ENCODE results near the gene EZH2.

Gene EZH2

DNA sequence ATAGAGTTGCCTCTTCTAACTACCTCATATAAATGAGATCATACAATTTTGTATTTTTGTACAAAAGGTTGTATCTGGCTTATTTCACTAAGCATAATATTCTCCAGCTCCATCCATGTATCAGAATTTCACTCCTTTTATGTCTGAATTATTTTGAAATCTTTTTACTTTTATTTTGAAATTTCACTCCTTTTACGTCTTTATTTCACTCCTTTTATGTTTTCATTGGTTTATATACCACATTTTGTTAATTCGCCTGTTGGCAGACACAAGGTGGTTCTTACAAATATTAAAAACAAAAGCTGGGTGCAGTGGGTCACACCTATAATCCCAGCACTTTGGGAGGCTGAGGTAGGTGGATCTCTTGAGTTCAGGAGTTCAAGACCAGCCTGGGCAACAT is 5.8 kb downstream of the EZH2 start:
- DNase-seq (ENCODE audit: low read depth), result no peak
- TF ChIP-seq, protein P1, sequence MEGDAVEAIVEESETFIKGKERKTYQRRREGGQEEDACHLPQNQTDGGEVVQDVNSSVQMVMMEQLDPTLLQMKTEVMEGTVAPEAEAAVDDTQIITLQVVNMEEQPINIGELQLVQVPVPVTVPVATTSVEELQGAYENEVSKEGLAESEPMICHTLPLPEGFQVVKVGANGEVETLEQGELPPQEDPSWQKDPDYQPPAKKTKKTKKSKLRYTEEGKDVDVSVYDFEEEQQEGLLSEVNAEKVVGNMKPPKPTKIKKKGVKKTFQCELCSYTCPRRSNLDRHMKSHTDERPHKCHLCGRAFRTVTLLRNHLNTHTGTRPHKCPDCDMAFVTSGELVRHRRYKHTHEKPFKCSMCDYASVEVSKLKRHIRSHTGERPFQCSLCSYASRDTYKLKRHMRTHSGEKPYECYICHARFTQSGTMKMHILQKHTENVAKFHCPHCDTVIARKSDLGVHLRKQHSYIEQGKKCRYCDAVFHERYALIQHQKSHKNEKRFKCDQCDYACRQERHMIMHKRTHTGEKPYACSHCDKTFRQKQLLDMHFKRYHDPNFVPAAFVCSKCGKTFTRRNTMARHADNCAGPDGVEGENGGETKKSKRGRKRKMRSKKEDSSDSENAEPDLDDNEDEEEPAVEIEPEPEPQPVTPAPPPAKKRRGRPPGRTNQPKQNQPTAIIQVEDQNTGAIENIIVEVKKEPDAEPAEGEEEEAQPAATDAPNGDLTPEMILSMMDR (conservative IDR thresholded peaks at IDR 0.05; ENCODE audit: control insufficient read depth, insufficient read depth, low read depth, low read length), result no peak

DNA sequence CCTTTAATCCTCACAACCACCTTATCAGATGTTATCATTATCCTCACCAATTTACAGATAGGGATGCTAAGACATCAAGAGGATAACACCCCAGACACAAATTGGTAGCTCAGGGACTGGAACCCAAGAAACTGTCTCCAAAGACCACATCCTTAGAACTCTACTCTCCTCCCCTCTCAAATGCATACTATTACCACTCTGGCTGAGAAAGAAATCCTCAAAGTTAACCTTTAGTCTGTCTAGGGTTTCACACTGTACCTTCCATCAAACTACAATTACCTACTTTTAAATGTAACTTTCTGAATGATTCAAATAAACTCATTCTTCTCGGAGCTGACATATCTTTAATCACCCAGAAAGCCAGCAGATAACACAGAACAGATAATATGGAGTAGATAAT is 6.6 kb downstream of the EZH2 start:
- DNase-seq (ENCODE audit: low read depth), result no peak
- H3K4me3 ChIP-seq (ENCODE audit: control insufficient read depth, low read depth, low read length), result no peak overlapping the region
- TF ChIP-seq, protein P1 (conservative IDR thresholded peaks at IDR 0.05; ENCODE audit: control insufficient read depth, insufficient read depth, low read depth, low read length), result no peak

More for the DNA sequence above, 5.8 kb downstream of the EZH2 start:
- no peak overlapping the region for H3K4me3 ChIP-seq (ENCODE audit: control insufficient read depth, low read depth, low read length)

DNA sequence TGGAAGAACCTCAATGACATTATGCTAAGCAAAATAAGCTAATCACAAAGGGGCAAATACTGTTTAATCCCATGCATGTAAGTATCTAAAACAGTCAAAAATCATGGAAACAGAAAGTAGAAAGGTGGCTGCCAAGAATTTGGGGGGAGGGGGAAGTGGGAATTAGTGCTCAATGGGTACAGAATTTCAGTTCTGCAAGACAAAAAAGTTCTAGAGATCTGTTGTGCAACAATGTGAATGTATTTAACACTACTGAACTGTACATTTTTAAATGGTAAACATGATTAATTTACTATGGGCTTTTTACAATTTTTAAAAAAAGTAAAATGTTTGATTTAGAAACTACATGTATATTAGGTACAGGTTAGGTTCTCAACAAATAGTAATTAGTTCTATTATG is 11.9 kb downstream of the EZH2 start:
- DNase-seq (ENCODE audit: low read depth), result no peak
- TF ChIP-seq, protein P1 (conservative IDR thresholded peaks at IDR 0.05; ENCODE audit: control insufficient read depth, insufficient read depth, low read depth, low read length), result no peak

DNA sequence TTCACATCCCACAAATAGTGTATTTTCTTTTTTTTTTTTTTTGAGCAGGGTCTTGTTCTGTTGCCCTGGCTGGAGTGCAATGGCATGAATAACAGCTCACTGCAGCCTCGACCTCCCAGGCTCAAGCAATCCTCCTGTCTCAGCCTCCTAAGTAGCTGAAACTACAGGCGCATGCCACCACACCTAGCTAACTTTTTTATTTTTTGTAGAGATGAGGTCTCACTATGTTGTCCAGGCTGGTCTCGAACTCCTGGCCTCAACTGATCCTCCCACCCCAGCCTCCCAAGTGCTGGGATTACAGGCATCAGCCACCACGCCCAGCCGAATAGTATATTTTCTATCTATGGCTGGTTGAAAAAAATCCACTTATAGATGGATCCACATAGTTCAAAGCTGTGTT is 12.5 kb downstream of the EZH2 start:
- TF ChIP-seq, protein P1 (conservative IDR thresholded peaks at IDR 0.05; ENCODE audit: control insufficient read depth, insufficient read depth, low read depth, low read length), result no peak
- DNase-seq (ENCODE audit: low read depth), result no peak
- no peak overlapping the region for H3K4me3 ChIP-seq (ENCODE audit: control insufficient read depth, low read depth, low read length)

More for the DNA sequence above, 11.9 kb downstream of the EZH2 start:
- no peak overlapping the region for H3K4me3 ChIP-seq (ENCODE audit: control insufficient read depth, low read depth, low read length)

DNA sequence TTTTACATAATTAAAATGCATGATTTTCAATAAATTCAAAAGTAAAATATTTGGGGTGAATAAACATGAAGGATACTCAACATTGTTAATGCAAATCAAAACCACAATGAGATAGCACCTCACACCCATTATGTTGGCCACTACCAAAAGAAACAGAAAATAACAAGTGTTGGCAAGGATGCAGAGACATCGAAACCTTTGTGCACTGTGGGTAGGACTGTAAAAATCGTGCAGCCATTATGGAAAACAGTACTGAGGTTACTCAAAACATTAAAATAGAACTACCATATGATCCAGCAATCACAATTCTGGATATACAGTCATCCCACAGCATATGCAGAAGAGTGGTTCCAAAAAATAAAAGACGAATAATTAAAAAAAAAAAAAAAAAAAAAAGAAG is 13.1 kb downstream of the EZH2 start:
- TF ChIP-seq, protein P1 (conservative IDR thresholded peaks at IDR 0.05; ENCODE audit: control insufficient read depth, insufficient read depth, low read depth, low read length), result no peak
- DNase-seq (ENCODE audit: low read depth), result no peak
- no peak overlapping the region for H3K4me3 ChIP-seq (ENCODE audit: control insufficient read depth, low read depth, low read length)

DNA sequence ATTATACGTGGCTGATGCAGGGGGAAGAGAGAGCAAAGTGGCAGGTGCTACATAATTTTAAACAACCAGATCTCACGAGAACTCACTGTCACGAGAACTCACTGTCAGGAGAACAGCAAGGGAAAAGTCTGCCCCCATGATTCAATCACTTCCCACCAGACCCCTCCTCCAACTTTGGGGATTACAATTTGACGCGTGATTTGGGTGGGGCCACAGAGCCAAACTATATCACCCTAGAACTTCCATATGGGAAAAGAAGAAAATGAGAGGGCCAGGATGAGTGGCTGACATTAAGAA is 15.8 kb downstream of the EZH2 start:
- DNase-seq (ENCODE audit: low read depth), result no peak
- no peak overlapping the region for H3K4me3 ChIP-seq (ENCODE audit: control insufficient read depth, low read depth, low read length)
- TF ChIP-seq, protein P1 (conservative IDR thresholded peaks at IDR 0.05; ENCODE audit: control insufficient read depth, insufficient read depth, low read depth, low read length), result no peak
